Caco-2 (cell line): ENCODE results near the gene ELMO3. TPM values are rescaled to one million over a fixed set of nuclear protein-coding genes. Genes with fewer than 3 reads are reported as not detected.
A peak's percentile ranks its signal among the peaks of the same experiment; 100 is the strongest.

Experiments used
- BruUV-seq: library from RNA; stranded (reverse); fragments of 400-500 nt; replicated peaks from 2 replicates; lab custom pipeline; 2021; lab: Mats Ljungman, UMichigan
- CTCF ChIA-PET: fragments of 300-600 bp; sonication (Branson Sonifier 250); formaldehyde crosslinking; loops from one replicate; lab custom pipeline; 2022; ENCODE audit warnings: antibody characterized with exemption; lab: Charles Lee
- POLR2A ChIA-PET: fragments of 300-600 bp; sonication (Branson Sonifier 250); formaldehyde crosslinking; loops from one replicate; lab custom pipeline; 2022; ENCODE audit warnings: antibody characterized with exemption; lab: Charles Lee
- DNase-seq, 2 experiments: peaks; one replicate each; pipeline versions ENCODE4 v3.0.0 to v3.0.0-alpha.2; 2020 to 2022
- H3K27me3 ChIP-seq: replicated peaks from 2 replicates; pipeline ENCODE4 v1.6.0; 2011; ENCODE audit warnings: low read length; ENCODE audit not compliant: control insufficient read depth, insufficient read depth
- H3K36me3 ChIP-seq: 2 replicates; pipeline ENCODE4 v1.5.1; 2011; ENCODE audit warnings: low read length; ENCODE audit not compliant: control insufficient read depth, insufficient read depth
- H3K4me1 ChIP-seq: fragments of 250-450 bp; sonication (Bioruptor Pico); 2 replicates; pipeline ENCODE4 v1.5.1; 2020; ENCODE audit warnings: mild to moderate bottlenecking
- H3K4me3 ChIP-seq: 2 replicates; pipeline ENCODE4 v1.5.1; 2011; ENCODE audit warnings: low read depth, mild to moderate bottlenecking, control low read depth, low read length
- H3K9me3 ChIP-seq: fragments of 250-450 bp; sonication (Bioruptor Pico); 2 replicates; pipeline ENCODE4 v1.5.1; 2020; ENCODE audit warnings: mild to moderate bottlenecking, moderate library complexity
- H3K27ac Mint-ChIP-seq: one replicate; pipeline ENCODE4 v1.8.0; 2022; ENCODE audit warnings: mixed read lengths; ENCODE audit not compliant: unreplicated experiment
- H3K27me3 Mint-ChIP-seq: one replicate; pipeline ENCODE4 v1.8.0; 2022; ENCODE audit warnings: mixed read lengths; ENCODE audit not compliant: insufficient read depth, unreplicated experiment
- H3K36me3 Mint-ChIP-seq: one replicate; pipeline ENCODE4 v1.8.0; 2022; ENCODE audit warnings: mild to moderate bottlenecking, mixed read lengths; ENCODE audit not compliant: insufficient read depth, unreplicated experiment
- H3K4me1 Mint-ChIP-seq: one replicate; pipeline ENCODE4 v1.8.0; 2022; ENCODE audit warnings: low read depth, mixed read lengths; ENCODE audit not compliant: unreplicated experiment
- H3K4me3 Mint-ChIP-seq: one replicate; pipeline ENCODE4 v1.8.0; 2022; ENCODE audit warnings: mild to moderate bottlenecking, moderate library complexity, mixed read lengths; ENCODE audit not compliant: unreplicated experiment
- H3K9me3 Mint-ChIP-seq: one replicate; pipeline ENCODE4 v1.8.0; 2022; ENCODE audit warnings: mixed read lengths; ENCODE audit not compliant: unreplicated experiment
- intact Hi-C: fragments of 100-400 bp; cut with micrococcal nuclease; formaldehyde crosslinking; loops from one replicate; pipeline ENCODE4 v1.10.0; 2022; ENCODE audit not compliant: unreplicated experiment
- total RNA-seq: library from RNA; stranded (reverse); gene quantifications from 2 replicates; pipeline ENCODE4 v1.2.3, GENCODE V29; 2022
- TF ChIP-seq, protein P1 (sequence below), 2 experiments: fragments of 200-600 bp in 1 of 2; IDR thresholded peaks; 1 replicate in 1 of 2; 2 replicates in 1 of 2; pipeline versions ENCODE4 v1.5.1 to v1.8.0; 2011 to 2022; ENCODE audit warnings: antibody characterized with exemption in 1 of 2, control low read depth in 1 of 2, inconsistent platforms in 1 of 2, low read depth in 1 of 2, low read length in 1 of 2, mild to moderate bottlenecking in 1 of 2, moderate library complexity in 1 of 2; ENCODE audit not compliant: insufficient read depth in 1 of 2, severe bottlenecking in 1 of 2, unreplicated experiment in 1 of 2

Gene ELMO3
- total RNA-seq, 1 experiment from 2014 or later: 27.8 TPM

DNA sequence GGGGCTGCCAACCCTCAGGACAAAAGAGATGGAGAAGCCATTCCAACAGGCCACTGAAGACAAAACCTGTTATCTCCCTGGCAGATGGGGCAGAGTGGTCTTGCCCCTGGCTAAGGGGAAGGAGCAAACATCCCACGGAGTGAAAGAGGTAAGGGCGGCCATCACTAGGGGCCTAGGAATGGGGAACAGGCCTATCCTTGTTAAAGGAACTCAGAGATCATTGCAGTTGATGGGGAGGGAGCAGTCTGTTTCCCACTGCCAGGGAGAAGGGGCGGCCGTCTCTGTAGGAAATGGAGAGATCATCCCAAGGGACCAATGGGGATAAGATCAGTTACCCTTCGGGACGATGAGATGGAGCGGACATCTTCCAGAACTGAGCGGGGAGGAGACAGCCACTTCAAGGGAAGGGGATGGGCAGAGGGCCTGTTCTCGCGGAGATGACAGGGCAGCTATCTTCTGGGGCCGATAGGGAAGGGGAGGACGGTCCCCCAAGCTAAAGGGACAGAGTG is 27.4 kb downstream of the ELMO3 start:
- TF ChIP-seq, protein P1, sequence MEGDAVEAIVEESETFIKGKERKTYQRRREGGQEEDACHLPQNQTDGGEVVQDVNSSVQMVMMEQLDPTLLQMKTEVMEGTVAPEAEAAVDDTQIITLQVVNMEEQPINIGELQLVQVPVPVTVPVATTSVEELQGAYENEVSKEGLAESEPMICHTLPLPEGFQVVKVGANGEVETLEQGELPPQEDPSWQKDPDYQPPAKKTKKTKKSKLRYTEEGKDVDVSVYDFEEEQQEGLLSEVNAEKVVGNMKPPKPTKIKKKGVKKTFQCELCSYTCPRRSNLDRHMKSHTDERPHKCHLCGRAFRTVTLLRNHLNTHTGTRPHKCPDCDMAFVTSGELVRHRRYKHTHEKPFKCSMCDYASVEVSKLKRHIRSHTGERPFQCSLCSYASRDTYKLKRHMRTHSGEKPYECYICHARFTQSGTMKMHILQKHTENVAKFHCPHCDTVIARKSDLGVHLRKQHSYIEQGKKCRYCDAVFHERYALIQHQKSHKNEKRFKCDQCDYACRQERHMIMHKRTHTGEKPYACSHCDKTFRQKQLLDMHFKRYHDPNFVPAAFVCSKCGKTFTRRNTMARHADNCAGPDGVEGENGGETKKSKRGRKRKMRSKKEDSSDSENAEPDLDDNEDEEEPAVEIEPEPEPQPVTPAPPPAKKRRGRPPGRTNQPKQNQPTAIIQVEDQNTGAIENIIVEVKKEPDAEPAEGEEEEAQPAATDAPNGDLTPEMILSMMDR (IDR thresholded peaks at IDR 0.05; ENCODE audit: insufficient read depth in 1 of 2, low read depth in 1 of 2, low read length in 1 of 2, severe bottlenecking in 1 of 2, unreplicated experiment in 1 of 2): no peak
- no peaks in the 10 kb centered on the region for H3K9me3 Mint-ChIP-seq
- H3K36me3 ChIP-seq: peaks cover 10% of the 10 kb centered on the region
- H3K27me3 Mint-ChIP-seq: no peaks in the 10 kb centered on the region
- peak overlapping the region; percentile 98 for H3K4me3 Mint-ChIP-seq
- peaks cover 7% of the 10 kb centered on the region; the same call in 1 of the 2 replicates for H3K4me1 ChIP-seq
- no peak for DNase-seq
- H3K27me3 ChIP-seq: no peaks in the 10 kb centered on the region
- intact Hi-C loops: loop anchor here (2.0 kb wide), 1 partner anchor 28 kb away; the partner anchor contains the start of gene ELMO3
- ChIA-PET POLR2A (interaction anchor here (0.6 to 1.6 kb wide), 11 partner anchors 9 to 434 kb away, joined by 3 to 55 read pairs (median 4); partner anchors contain the start of genes ACD, E2F4, ELMO3 and FHOD1), CTCF (interaction anchor here (0.7 to 2.2 kb wide), 10 partner anchors 10 to 208 kb away, joined by 3 to 31 read pairs (median 4); partner anchors contain the start of genes ELMO3 and FHOD1)
- H3K36me3 Mint-ChIP-seq: peaks cover 44% of the 10 kb centered on the region
- H3K4me1 Mint-ChIP-seq: peaks cover 20% of the 10 kb centered on the region
- H3K4me3 ChIP-seq: peak overlapping the region; percentile 96
- peak overlapping the region; percentile 98 for H3K27ac Mint-ChIP-seq
- H3K9me3 ChIP-seq: no peaks in the 10 kb centered on the region
- no TSS peak for BruUV-seq

GRCh38 chr16:67226804-67227566 is 28.1 kb downstream of the ELMO3 start, which contains the start of gene TMEM208:
TSS of gene TMEM208 (plus strand) at chr16:67227130. CDS start at chr16:67227219, 89 bp downstream.
- Histone ChIP-seq H3K4me1 (peaks cover 7% of the 10 kb centered on the region; the same call in 1 of the 2 replicates), H3K36me3 (peaks cover 11% of the 10 kb centered on the region), H3K9me3 (no peaks in the 10 kb centered on the region), H3K27me3 (no peaks in the 10 kb centered on the region), H3K4me3 (peak within 1 kb of the TSS; percentile 96)
- peak within 1 kb of the TSS; percentile 98 for H3K4me3 Mint-ChIP-seq
- TF ChIP-seq, protein P1 (IDR thresholded peaks at IDR 0.05; ENCODE audit: insufficient read depth in 1 of 2, low read depth in 1 of 2, low read length in 1 of 2, severe bottlenecking in 1 of 2, unreplicated experiment in 1 of 2): peak in 1 of 2 experiments; percentile 28
- H3K9me3 Mint-ChIP-seq: no peaks in the 10 kb centered on the region
- peaks cover 20% of the 10 kb centered on the region for H3K4me1 Mint-ChIP-seq
- BruUV-seq: no TSS peak
- H3K27ac Mint-ChIP-seq: peak within 1 kb of the TSS; percentile 98
- CTCF ChIA-PET: interaction anchor here (0.6 to 2.2 kb wide), 12 partner anchors 10 to 262 kb away, joined by 3 to 31 read pairs (median 4); partner anchors contain the start of genes ELMO3 and FHOD1
- DNase-seq: peak; percentile 100
- intact Hi-C loops: loop anchor here (1.0 to 2.0 kb wide), 2 partner anchors 19 to 28 kb away; partner anchors contain the start of gene ELMO3
- POLR2A ChIA-PET: interaction anchor here (0.5 to 1.6 kb wide), 12 partner anchors 10 to 433 kb away, joined by 3 to 55 read pairs (median 4); partner anchors contain the start of genes ACD, E2F4, ELMO3 and FHOD1
- H3K27me3 Mint-ChIP-seq: no peaks in the 10 kb centered on the region
- peaks cover 49% of the 10 kb centered on the region for H3K36me3 Mint-ChIP-seq

DNA sequence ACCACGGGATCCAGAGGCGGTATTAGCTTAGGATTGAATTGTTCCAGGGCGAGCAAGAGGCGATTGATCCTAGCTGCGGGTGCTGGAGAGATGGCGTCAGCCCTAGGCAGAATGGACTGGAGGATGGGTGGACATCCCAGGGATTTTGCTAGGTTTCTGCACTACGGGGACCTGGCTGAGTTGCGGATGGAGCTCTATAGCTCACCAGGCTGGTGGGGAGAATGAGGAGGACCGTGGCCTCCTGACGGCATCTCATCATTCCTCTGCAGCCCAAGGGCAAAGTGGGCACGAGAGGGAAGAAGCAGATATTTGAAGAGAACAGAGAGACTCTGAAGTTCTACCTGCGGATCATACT is 28.6 kb downstream of the ELMO3 start:
- Mint-ChIP-seq H3K9me3 (no peaks in the 10 kb centered on the region), H3K4me3 (peak overlapping the region; percentile 98), H3K4me1 (peaks cover 20% of the 10 kb centered on the region), H3K27ac (peak overlapping the region; percentile 98), H3K27me3 (no peaks in the 10 kb centered on the region), H3K36me3 (peaks cover 55% of the 10 kb centered on the region)
- Histone ChIP-seq H3K4me3 (peak overlapping the region; percentile 96), H3K36me3 (peaks cover 11% of the 10 kb centered on the region), H3K4me1 (peaks cover 7% of the 10 kb centered on the region; the same call in 1 of the 2 replicates), H3K27me3 (no peaks in the 10 kb centered on the region), H3K9me3 (no peaks in the 10 kb centered on the region)
- ChIA-PET CTCF (interaction anchor here (0.6 to 2.2 kb wide), 10 partner anchors 20 to 294 kb away, joined by 3 to 31 read pairs (median 4); partner anchors contain the start of genes ELMO3 and FHOD1), POLR2A (interaction anchor here (0.5 to 1.6 kb wide), 6 partner anchors 10 to 432 kb away, joined by 3 to 55 read pairs (median 4); partner anchors contain the start of genes ACD, ELMO3 and FHOD1)
- no peak for DNase-seq
- TF ChIP-seq, protein P1 (IDR thresholded peaks at IDR 0.05; ENCODE audit: insufficient read depth in 1 of 2, low read depth in 1 of 2, low read length in 1 of 2, severe bottlenecking in 1 of 2, unreplicated experiment in 1 of 2): no peak
- intact Hi-C loops: loop anchor here (1.0 to 2.0 kb wide), 2 partner anchors 19 to 29 kb away; partner anchors contain the start of gene ELMO3
- no TSS peak for BruUV-seq
